Anterior cingulate cortex (tissue), 58 donors: ENCODE measurements around the gene CELA1.
A peak's percentile ranks its signal among the peaks of the same experiment; 100 is the strongest.

Experiments
- DNase-seq, 58 donors: peaks; one replicate each; lab custom pipeline; 2025; lab: John Stamatoyannopoulos, UW

The CELA1 gene

GRCh38 chr12:51377099-51377984 is 30.9 kb upstream of the CELA1 start:
- peak in 28 of 58 donors; percentile 2 to 73 (median 29) for DNase-seq

DNA sequence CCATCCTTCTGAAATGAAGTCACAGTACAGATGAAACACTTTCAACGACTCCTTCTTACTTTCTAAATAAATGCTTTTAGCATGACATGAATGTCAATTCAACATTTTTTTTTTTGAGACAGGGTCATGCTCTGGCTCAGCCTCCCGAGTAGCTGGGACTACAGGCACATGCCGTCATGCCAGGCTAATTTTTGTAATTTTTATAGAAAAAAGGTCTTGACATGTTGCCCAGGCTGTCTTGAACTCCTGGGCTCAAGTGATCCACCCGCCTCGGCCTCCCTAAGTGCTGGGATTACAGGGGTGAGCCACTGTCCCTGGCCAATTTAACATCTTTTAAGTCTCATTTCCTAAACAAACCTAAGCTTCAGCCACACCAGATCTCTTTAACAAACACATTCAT is 28.4 kb upstream of the CELA1 start:
- DNase-seq = no peak

GRCh38 chr12:51374361-51374760 is 27.9 kb upstream of the CELA1 start:
- no peak for DNase-seq

GRCh38 chr12:51373187-51373586 is 26.7 kb upstream of the CELA1 start:
- DNase-seq = no peak

GRCh38 chr12:51372021-51372420 is 25.5 kb upstream of the CELA1 start:
- DNase-seq = no peak

DNA sequence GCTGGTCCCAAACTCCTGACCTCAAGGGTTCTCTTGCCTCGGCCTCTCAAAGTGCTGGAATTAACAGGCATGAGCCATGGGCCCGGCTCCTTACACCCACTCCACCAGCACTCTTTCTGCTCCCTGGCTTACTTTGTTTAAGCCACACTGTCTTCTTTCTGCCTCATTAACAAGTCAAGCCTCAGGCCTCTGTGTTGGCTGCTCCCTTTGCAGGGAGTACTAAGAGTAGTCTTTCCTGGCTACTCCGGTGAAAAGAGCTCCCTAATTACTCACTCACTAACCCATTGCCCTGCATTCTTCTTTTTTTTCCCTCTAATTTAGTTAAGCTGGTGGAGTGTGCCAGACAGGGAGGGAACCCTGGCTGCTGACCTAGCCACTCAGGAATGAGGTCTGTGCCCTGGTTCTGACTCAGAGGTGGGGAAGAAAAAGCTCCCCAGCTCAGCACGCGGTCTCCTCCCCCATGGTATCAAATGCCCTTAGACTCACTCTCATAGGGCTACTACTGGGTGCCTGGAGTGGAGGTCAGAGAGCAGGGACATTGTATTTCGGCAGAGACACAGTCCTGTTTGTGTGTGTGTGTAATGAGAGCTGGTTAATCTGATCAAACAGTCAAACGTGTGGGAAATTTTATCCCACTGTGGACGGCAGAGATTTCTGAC is 24.9 kb upstream of the CELA1 start:
- peak in 21 of 58 donors; percentile 5 to 65 (median 28) for DNase-seq

DNA sequence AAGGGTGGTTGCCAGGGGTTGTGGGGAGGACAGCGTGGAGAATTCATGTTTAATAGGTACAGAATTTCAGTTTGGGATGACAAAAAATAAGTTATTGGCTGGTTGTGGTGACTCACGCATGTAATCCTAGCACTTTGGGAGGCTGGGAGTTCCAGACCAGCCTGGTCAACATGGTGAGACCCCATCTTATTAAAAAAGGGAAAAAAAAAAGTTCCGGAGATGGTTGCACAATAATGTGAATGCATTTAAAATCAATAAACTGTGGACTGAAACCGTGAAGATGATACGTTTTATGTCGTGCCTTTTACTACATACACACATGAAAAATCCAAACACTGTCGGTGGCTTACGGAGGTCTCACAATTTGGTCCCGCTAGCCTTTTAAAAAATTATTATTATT is 24.2 kb upstream of the CELA1 start:
- no peak for DNase-seq

GRCh38 chr12:51369581-51369980 is 23.1 kb upstream of the CELA1 start:
- no peak for DNase-seq

GRCh38 chr12:51368640-51369517 is 22.4 kb upstream of the CELA1 start:
- DNase-seq = peak in 6 of 58 donors; percentile 9 to 25 (median 20)

- DNase-seq = no peak
Measured at GRCh38 chr12:51365276-51365675, 18.8 kb upstream of the CELA1 start.

DNA sequence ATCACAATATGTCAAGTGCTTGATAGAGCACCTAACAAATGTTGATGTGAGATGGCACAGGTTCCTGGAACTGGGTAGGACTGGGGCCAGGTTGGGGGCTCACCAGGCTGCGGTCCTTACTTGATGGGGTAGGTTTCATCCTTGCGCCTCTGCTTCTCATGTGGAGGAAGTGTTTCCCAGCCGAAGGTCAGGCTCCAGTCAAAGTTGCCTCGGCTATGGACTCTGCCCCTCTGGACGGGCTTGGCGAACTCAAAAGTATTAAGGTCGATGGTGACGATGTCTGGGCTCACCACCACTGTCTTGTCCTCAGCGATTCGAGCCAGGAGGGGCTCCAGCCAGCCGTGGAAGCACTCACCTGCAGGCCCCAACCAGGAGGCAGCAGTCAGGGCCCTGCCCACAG is 17.5 kb upstream of the CELA1 start:
- DNase-seq = no peak

GRCh38 chr12:51362747-51363342 is 16.4 kb upstream of the CELA1 start:
- no peak for DNase-seq

- DNase-seq = peak in 54 of 58 donors; percentile 8 to 95 (median 78)
Measured at GRCh38 chr12:51362307-51362706, 15.8 kb upstream of the CELA1 start.

DNA sequence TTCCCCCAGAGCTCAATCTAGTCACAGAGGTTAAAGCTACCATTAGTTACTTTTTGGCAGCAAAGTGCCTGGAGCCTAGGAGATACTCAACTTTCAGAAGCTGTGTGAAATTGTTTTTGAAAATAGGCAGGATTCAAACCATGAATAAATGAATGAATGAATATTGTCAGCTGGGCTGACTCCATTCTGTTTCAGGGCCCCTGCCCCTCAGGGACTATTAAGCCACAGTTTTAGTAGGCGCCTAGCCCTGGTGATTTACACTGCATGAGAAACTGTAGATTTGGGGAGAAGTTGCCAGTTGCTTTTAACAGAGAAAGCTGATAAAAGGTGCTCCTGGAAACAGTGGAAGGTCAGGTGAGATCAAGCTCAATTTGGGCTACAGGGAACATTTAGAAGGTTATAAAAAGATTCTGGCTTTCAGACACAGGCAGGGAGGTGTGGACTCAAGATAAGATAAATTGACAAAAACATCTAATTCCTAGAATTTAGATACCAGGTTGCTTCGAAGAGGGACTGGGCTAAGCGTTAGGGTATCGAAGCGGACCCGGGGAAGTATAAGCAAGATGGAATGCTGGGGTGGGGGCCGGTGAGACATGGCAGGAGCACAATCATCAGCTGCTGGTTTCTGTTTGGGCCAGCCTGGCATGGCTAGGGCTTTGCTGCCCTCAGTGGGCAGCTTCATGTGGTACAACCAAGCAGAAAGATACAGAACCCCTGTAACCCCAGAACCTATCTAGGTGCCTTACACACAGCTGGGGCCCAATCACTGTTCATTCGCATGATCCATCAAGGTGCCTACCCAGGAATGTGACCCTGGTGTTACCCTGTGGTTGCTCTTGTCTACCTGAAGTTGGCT is 14.9 kb upstream of the CELA1 start:
- peak in 3 of 58 donors; percentile 8 to 43 (median 11) for DNase-seq

GRCh38 chr12:51360315-51360714 is 13.8 kb upstream of the CELA1 start:
- no peak for DNase-seq

- DNase-seq = no peak
Measured at GRCh38 chr12:51359851-51360250, 13.4 kb upstream of the CELA1 start.

DNA sequence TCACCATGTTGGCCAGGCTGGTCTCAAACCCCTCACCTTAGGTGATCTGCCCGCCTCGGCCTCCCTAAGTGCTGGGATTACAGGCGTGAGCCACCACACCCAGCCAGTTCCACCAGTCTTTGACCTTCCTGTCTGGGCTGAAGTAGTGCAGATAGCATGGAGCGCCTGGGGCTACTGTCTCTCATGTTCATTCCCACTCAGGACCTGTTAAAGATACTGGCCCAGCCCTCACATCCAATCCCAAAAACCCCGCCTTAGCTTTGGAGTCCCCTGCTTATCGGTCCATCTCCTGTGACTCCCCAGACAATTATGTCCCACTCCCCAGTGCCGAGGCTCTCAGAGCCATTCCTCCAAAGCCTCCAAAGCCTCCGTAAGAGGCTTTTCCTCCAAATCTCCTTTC is 12.0 kb upstream of the CELA1 start:
- no peak for DNase-seq

GRCh38 chr12:51357374-51358047 is 11.0 kb upstream of the CELA1 start:
- no peak for DNase-seq
